Uterus (tissue), 2 donors: ENCODE data around the gene EYA4.

Experiments used
- CTCF ChIP-seq, 4 experiments: fragments of 200-600 bp in 2 of 4; fragments of 450-650 bp in 2 of 4; sonication (generic) in 2 of 4; IDR thresholded peaks; one replicate each; pipeline ENCODE4 v1.5.1; 2016 to 2019; ENCODE audit warnings: antibody characterized with exemption in 4 of 4, mild to moderate bottlenecking in 2 of 4, moderate library complexity in 1 of 4
- POLR2A ChIP-seq, 2 donors: fragments of 450-650 bp; IDR thresholded peaks; one replicate each; pipeline ENCODE4 v1.6.1; 2016; ENCODE audit warnings: antibody characterized with exemption in 2 of 2, mild to moderate bottlenecking in 1 of 2, moderate library complexity in 1 of 2

DNA sequence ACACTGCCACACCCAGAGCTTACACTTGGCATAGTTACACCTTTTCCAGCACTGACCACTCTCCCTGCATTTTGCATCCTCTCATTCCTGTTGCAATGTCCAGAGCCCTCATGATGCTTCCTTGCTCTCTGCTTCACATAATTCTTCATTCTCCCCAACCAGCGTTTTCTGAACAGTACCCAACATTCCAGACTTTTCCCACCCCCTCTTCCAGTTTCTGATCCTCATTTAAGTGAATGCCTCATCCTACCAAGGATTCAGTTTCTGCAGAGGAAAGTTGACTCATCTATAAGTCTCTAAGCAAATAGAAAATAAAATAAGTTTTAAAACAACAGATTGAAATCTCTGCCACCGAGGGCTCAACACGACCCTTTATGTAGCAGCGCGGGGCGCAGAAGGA is 326.5 kb downstream of the EYA4 start:
- TF ChIP-seq CTCF (IDR thresholded peaks at IDR 0.05) (no peak), POLR2A (IDR thresholded peaks at IDR 0.05) (no peak)
